HepG2 (cell line): Measurements from ENCODE around the gene UBXN2A. TPM values are rescaled to one million over a fixed set of nuclear protein-coding genes. Genes with fewer than 3 reads are reported as not detected.

Source experiments
- ATF2 ChIP-seq: sonication (generic); formaldehyde crosslinking; IDR thresholded peaks from 2 replicates; pipeline ENCODE4 v1.4.0; 2020; ENCODE audit warnings: missing genetic modification reagents
- CCDC6 ChIP-seq: sonication (generic); formaldehyde crosslinking; IDR thresholded peaks from 2 replicates; pipeline ENCODE4 v1.8.1; 2022; ENCODE audit warnings: mild to moderate bottlenecking, missing genetic modification reagents, moderate library complexity
- E2F2 ChIP-seq: sonication (generic); formaldehyde crosslinking; IDR thresholded peaks from 2 replicates; pipeline ENCODE4 v1.4.0; 2020; ENCODE audit warnings: missing genetic modification reagents, borderline replicate concordance
- HNF1B ChIP-seq: sonication (generic); formaldehyde crosslinking; IDR thresholded peaks from 2 replicates; pipeline ENCODE4 v1.5.1; 2020; ENCODE audit warnings: mild to moderate bottlenecking, moderate library complexity, missing genetic modification reagents
- MEIS1 ChIP-seq: sonication (generic); formaldehyde crosslinking; IDR thresholded peaks from 2 replicates; pipeline ENCODE4 v1.9.0; 2021; ENCODE audit warnings: mild to moderate bottlenecking, missing genetic modification reagents, moderate library complexity, borderline replicate concordance
- NKX3-1 ChIP-seq: sonication (generic); formaldehyde crosslinking; IDR thresholded peaks from 2 replicates; pipeline ENCODE4 v1.5.0; 2020; ENCODE audit warnings: missing genetic modification reagents
- RARA ChIP-seq: IDR thresholded peaks from 2 replicates; pipeline ENCODE4 v1.6.1; 2016; ENCODE audit warnings: missing genetic modification reagents, missing compliant biosample characterization
- SKI ChIP-seq: fragments of 450-650 bp; IDR thresholded peaks from one replicate; pipeline ENCODE4 v1.6.1; 2018; ENCODE audit warnings: mild to moderate bottlenecking; ENCODE audit not compliant: partially characterized antibody
- ZFP90 ChIP-seq: sonication (generic); formaldehyde crosslinking; IDR thresholded peaks from 2 replicates; pipeline ENCODE4 v1.8.0; 2022; ENCODE audit warnings: missing genetic modification reagents, mild to moderate bottlenecking, inconsistent platforms, borderline replicate concordance
- ZNF616 ChIP-seq: sonication (generic); formaldehyde crosslinking; IDR thresholded peaks from 2 replicates; pipeline ENCODE4 v1.5.0; 2020; ENCODE audit warnings: low read depth, mild to moderate bottlenecking, missing genetic modification reagents
- ZNF777 ChIP-seq: sonication (generic); formaldehyde crosslinking; IDR thresholded peaks from 2 replicates; pipeline ENCODE4 v1.4.0; 2020; ENCODE audit warnings: missing genetic modification reagents
- polyA plus RNA-seq, 8 experiments: library from polyadenylated mRNA; depleted of rRNA in 3 of 8; stranded (reverse) in 7 of 8; unstranded in 1 of 8; fragments of >200 nt; fragmentation: Illumina TruSeq in 4 of 8; extraction: Trizol in 4 of 8; gene quantifications; 2 replicates each; pipeline versions ENCODE4 v1.2.1 to v1.2.3, GENCODE V29; 2011 to 2016; ENCODE audit warnings: low read depth in 4 of 8, missing spikeins in 1 of 8, mixed read lengths in 1 of 8; ENCODE audit not compliant: insufficient read depth in 1 of 8
- total RNA-seq, 5 experiments: library from RNA; depleted of rRNA; stranded (reverse); fragments of >200 nt; fragmentation: Illumina TruSeq; extraction: Trizol; gene quantifications; 2 replicates each; pipeline ENCODE4 v1.2.3, GENCODE V29; 2016; ENCODE audit warnings: low read depth in 1 of 5
- TF ChIP-seq, protein P1 (sequence below): sonication (generic); formaldehyde crosslinking; IDR thresholded peaks from 2 replicates; pipeline ENCODE4 v1.9.0; 2022; ENCODE audit warnings: low read depth, missing genetic modification reagents
- TF ChIP-seq, protein P2 (sequence below): sonication (generic); formaldehyde crosslinking; IDR thresholded peaks from 2 replicates; pipeline ENCODE4 v1.8.1; 2023; ENCODE audit warnings: mild to moderate bottlenecking, missing genetic modification reagents
- TF ChIP-seq, protein P3 (sequence below), 2 experiments: sonication (generic) in 1 of 2; formaldehyde crosslinking in 1 of 2; IDR thresholded peaks; 2 replicates each; pipeline versions ENCODE4 v1.6.1 to v1.9.0; 2014 to 2022; ENCODE audit warnings: antibody characterized with exemption in 1 of 2, borderline replicate concordance in 1 of 2, inconsistent platforms in 1 of 2, low read depth in 1 of 2, missing genetic modification reagents in 1 of 2

UBXN2A gene
- total and polyA plus RNA-seq, 2 of the 13 experiments (the other 11 are each of a cell fraction or from before 2014, with no cell fraction given) = 8.3 to 20.9 TPM

DNA sequence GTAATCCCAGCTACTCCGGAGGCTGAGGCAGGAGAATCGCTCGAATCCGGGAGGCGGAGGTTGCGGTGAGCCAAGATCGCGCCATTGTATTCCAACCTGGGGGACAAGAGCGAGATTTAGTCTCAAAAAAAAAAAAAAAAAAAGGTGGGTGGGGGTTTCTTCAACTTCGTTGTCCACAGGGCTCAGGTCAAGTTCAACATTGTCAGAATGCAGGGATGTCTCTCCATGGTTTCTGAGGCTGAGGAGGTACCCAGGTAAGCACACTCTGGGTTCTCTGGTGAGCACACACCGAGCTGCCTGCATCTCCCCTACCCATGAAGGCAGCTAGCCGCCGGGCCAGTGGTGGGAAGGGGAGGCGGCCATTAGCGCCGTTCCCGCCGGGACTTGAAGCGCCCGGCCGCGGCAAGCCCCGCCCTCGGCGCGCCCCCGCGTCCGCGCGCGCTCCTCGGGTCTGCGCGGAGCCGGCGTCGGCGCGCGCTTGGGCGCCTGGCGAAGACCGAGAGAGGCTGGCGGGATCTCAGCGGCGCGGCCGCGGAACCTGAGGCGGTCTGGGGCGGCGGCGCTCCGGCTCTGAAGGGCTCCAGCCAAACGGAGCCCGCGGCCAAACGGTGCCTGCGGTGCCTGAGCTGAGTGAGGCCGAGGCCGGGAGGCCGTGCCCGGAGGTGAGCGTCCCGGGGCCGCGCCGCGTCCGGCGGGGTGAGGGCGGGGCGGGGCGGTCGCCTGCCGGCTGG, at the start of gene UBXN2A (continued):
- TF ChIP-seq ATF2 (CRISPR knock-in tag) (no peak), CCDC6 (peak; percentile 73), ZNF616 (CRISPR knock-in tag) (peak; percentile 77; the same call in 1 of the 2 replicates), MEIS1 (CRISPR knock-in tag) (0 out of 2 replicates have a peak, but pooled peaks have one; percentile 43), HNF1B (no peak), E2F2 (CRISPR knock-in tag) (0 out of 2 replicates have a peak, but pooled peaks have one; percentile 12), SKI (peak; percentile 86), ZNF777 (peak; percentile 71), ZFP90 (CRISPR knock-in tag) (no peak), RARA (no peak), NKX3-1 (peak; percentile 84)
- TF ChIP-seq, protein P1, sequence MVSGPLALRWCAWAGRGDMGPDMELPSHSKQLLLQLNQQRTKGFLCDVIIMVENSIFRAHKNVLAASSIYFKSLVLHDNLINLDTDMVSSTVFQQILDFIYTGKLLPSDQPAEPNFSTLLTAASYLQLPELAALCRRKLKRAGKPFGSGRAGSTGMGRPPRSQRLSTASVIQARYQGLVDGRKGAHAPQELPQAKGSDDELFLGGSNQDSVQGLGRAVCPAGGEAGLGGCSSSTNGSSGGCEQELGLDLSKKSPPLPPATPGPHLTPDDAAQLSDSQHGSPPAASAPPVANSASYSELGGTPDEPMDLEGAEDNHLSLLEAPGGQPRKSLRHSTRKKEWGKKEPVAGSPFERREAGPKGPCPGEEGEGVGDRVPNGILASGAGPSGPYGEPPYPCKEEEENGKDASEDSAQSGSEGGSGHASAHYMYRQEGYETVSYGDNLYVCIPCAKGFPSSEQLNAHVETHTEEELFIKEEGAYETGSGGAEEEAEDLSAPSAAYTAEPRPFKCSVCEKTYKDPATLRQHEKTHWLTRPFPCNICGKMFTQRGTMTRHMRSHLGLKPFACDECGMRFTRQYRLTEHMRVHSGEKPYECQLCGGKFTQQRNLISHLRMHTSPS (CRISPR knock-in tag) = 0 out of 2 replicates have a peak, but pooled peaks have one; percentile 8
- TF ChIP-seq, protein P2, sequence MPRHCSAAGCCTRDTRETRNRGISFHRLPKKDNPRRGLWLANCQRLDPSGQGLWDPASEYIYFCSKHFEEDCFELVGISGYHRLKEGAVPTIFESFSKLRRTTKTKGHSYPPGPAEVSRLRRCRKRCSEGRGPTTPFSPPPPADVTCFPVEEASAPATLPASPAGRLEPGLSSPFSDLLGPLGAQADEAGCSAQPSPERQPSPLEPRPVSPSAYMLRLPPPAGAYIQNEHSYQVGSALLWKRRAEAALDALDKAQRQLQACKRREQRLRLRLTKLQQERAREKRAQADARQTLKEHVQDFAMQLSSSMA (CRISPR knock-in tag) = 0 out of 2 replicates have a peak, but pooled peaks have one; percentile 35
- TF ChIP-seq, protein P3, sequence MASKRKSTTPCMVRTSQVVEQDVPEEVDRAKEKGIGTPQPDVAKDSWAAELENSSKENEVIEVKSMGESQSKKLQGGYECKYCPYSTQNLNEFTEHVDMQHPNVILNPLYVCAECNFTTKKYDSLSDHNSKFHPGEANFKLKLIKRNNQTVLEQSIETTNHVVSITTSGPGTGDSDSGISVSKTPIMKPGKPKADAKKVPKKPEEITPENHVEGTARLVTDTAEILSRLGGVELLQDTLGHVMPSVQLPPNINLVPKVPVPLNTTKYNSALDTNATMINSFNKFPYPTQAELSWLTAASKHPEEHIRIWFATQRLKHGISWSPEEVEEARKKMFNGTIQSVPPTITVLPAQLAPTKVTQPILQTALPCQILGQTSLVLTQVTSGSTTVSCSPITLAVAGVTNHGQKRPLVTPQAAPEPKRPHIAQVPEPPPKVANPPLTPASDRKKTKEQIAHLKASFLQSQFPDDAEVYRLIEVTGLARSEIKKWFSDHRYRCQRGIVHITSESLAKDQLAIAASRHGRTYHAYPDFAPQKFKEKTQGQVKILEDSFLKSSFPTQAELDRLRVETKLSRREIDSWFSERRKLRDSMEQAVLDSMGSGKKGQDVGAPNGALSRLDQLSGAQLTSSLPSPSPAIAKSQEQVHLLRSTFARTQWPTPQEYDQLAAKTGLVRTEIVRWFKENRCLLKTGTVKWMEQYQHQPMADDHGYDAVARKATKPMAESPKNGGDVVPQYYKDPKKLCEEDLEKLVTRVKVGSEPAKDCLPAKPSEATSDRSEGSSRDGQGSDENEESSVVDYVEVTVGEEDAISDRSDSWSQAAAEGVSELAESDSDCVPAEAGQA (IDR thresholded peaks at IDR 0.05; ENCODE audit: low read depth) = no peak
- TF ChIP-seq, protein P3 (CRISPR knock-in tag; IDR thresholded peaks at IDR 0.05; ENCODE audit: borderline replicate concordance) = 0 out of 2 replicates have a peak, but pooled peaks have one; percentile 68
